Omental fat pad (tissue), 4 donors: ENCODE measurements around the gene GALNT16. TPM values are rescaled to one million over a fixed set of nuclear protein-coding genes. Genes with fewer than 3 reads are reported as not detected.

Experiments used
- ATAC-seq: fragments of 150-250 bp; one replicate; pipeline ENCODE4 v1.9.1; 2016; ENCODE audit warnings: mild to moderate bottlenecking, moderate library complexity; ENCODE audit not compliant: low FRiP score
- DNase-seq: peaks from one replicate; pipeline ENCODE4 v3.0.0-alpha.2; 2019; ENCODE audit warnings: low spot score
- total RNA-seq, 4 donors: library from RNA; depleted of rRNA; stranded (reverse); fragments of >200 nt; gene quantifications; one replicate each; pipeline ENCODE4 v1.1.0, GENCODE V29; 2016
- TF ChIP-seq, protein P1 (sequence below), 3 donors: fragments of 450-650 bp; IDR thresholded peaks; one replicate each; pipeline ENCODE4 v1.5.1; 2016 to 2017; ENCODE audit warnings: antibody characterized with exemption in 3 of 3, mild to moderate bottlenecking in 3 of 3, moderate library complexity in 2 of 3

Gene GALNT16
- total RNA-seq, 4 donors from 2014 or later, result 6.5 to 18.3 (median 8.1) TPM

GRCh38 chr14:69263364-69263763 lies 3.4 kb downstream of the GALNT16 start:
- DNase-seq (peak; percentile 44), ATAC-seq (peak; percentile 72)
- TF ChIP-seq, protein P1, sequence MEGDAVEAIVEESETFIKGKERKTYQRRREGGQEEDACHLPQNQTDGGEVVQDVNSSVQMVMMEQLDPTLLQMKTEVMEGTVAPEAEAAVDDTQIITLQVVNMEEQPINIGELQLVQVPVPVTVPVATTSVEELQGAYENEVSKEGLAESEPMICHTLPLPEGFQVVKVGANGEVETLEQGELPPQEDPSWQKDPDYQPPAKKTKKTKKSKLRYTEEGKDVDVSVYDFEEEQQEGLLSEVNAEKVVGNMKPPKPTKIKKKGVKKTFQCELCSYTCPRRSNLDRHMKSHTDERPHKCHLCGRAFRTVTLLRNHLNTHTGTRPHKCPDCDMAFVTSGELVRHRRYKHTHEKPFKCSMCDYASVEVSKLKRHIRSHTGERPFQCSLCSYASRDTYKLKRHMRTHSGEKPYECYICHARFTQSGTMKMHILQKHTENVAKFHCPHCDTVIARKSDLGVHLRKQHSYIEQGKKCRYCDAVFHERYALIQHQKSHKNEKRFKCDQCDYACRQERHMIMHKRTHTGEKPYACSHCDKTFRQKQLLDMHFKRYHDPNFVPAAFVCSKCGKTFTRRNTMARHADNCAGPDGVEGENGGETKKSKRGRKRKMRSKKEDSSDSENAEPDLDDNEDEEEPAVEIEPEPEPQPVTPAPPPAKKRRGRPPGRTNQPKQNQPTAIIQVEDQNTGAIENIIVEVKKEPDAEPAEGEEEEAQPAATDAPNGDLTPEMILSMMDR (IDR thresholded peaks at IDR 0.05), result no peak

- TF ChIP-seq, protein P1 (IDR thresholded peaks at IDR 0.05), result no peak
- DNase-seq, result no peak
- no peak for ATAC-seq
Observed at GRCh38 chr14:69263771-69264170, 3.8 kb downstream of the GALNT16 start.

DNA sequence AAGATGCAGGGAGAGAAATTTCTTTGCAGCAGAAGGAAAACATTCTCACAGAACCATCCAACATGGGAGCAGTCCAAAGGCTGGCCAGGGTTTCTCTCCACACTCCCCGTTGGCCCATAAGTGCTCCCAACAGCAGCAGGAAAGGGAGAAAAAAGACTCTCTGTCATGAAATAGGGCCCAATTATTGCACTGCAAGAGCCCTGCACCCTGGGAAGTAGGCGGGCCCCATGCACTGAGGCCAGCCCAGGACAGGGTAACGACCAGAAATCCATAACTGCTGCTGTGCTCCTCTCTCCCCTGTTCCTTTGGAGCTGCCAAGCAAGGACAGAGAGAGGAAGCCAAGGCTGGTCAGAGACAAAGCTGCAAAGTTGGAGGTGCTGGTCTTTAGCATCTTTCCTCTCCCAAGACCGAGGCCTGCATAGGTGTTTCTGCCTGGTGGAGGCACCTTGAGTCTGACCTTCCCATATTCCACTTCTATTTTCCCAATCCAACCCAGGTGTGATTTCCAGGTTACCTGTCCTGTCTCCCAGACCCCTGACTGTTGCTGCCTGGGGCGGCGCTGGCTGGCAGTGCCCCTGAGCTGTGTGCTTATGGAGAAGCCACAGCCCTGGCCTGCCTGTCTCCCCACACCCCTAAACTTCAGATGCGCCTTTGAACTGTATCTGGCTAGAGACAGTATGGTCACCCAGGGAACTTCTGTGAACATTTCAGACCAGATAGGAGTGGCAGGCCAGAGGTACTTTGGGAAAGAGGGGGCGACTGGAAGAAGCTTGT lies 6.8 kb downstream of the GALNT16 start:
- DNase-seq (no peak), ATAC-seq (no peak)
- TF ChIP-seq, protein P1 (IDR thresholded peaks at IDR 0.05), result no peak

- DNase-seq, result no peak
- ATAC-seq, result no peak
- TF ChIP-seq, protein P1 (IDR thresholded peaks at IDR 0.05), result no peak
Observed at GRCh38 chr14:69267492-69267891, 7.5 kb downstream of the GALNT16 start.

DNA sequence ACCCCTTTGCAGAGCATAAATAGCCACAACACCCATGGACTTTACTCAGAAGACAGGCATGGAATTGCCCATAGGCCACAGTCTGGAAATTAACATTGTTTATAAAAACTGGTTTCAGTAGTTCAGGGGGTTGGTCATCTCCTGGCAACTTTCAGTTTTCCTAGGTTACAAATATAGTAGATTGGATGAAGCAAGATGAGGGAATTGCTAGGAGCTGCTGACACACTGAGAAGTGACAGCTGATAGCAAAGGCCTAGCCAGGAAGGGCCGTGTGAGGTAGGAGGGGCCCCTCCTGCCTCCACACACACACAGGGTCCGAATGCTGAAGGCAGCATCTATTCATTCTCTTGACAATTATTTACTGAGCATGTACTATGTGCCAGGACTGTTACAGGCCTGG lies 8.3 kb downstream of the GALNT16 start:
- DNase-seq (no peak), ATAC-seq (no peak)
- TF ChIP-seq, protein P1 (IDR thresholded peaks at IDR 0.05), result no peak

DNA sequence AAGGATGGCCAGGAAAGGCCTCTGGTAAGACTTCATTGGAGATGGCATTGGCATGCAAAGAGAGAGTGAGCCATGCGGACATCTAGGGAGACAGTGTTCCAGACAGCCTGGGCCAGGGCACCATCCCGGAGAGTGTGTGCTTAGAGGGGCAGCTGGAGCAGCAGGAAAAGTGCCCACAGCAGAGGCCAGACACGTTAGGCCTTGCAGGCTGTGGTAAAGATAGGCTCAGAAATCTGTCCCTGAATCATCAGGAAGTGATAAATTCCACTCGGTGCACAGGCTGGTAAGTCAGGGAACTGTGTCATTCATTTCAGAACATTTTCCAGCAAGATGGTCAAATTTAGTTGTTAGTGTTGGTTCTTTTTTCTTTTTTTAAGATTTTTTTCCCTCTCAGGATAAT lies 8.8 kb downstream of the GALNT16 start:
- no peak for ATAC-seq
- DNase-seq, result no peak
- TF ChIP-seq, protein P1 (IDR thresholded peaks at IDR 0.05), result no peak

GRCh38 chr14:69269381-69269780 lies 9.4 kb downstream of the GALNT16 start:
- TF ChIP-seq, protein P1 (IDR thresholded peaks at IDR 0.05), result no peak
- DNase-seq, result no peak
- no peak for ATAC-seq
